ENCODE measurements around the gene KREMEN2.
"Not testable (repeated sequence)": the region's sequence is repeated elsewhere in the genome, so short reads cannot be mapped to it uniquely, and the experiment has no call there.

GRCh38 chr16:2931231-2931914 lies 32.7 kb upstream of the KREMEN2 start:
- not testable (repeated sequence) for TF ChIP-seq POLR2A (IDR thresholded peaks at IDR 0.05; ENCODE audit: low read depth, low read length); TAF1 (IDR thresholded peaks at IDR 0.05; ENCODE audit: low read depth, low read length); POLR2AphosphoS5 (IDR thresholded peaks at IDR 0.05; ENCODE audit: low read depth, low read length); PAX5 (IDR thresholded peaks at IDR 0.05; ENCODE audit: insufficient read depth, low read length, severe bottlenecking); SPI1 (IDR thresholded peaks at IDR 0.05; ENCODE audit: low read depth, low read length)

Measured in GM12891 (cell line).